H1 (cell line): ENCODE measurements around the gene PREX1. TPM values are rescaled to one million over a fixed set of nuclear protein-coding genes. Genes with fewer than 3 reads are reported as not detected.

Experiments used
- EGR1 ChIP-seq: IDR thresholded peaks from 2 replicates; pipeline ENCODE4 v1.6.1; 2011; ENCODE audit warnings: low read depth, low read length, borderline replicate concordance
- GABPA ChIP-seq: IDR thresholded peaks from 2 replicates; pipeline ENCODE4 v1.6.1; 2011; ENCODE audit warnings: mild to moderate bottlenecking, low read length, moderate library complexity, borderline replicate concordance; ENCODE audit not compliant: insufficient read depth
- HDAC2 ChIP-seq, 2 experiments: fragments of 300-600 bp in 1 of 2; sonication (generic) in 1 of 2; IDR thresholded peaks; 2 replicates each; pipeline ENCODE4 v1.6.1; 2011 to 2012; ENCODE audit warnings: low read depth in 2 of 2, low read length in 2 of 2, mild to moderate bottlenecking in 2 of 2, moderate library complexity in 2 of 2, borderline replicate concordance in 1 of 2, inconsistent platforms in 1 of 2
- JUND ChIP-seq: IDR thresholded peaks from 2 replicates; pipeline ENCODE4 v1.6.1; 2011; ENCODE audit warnings: mild to moderate bottlenecking, improper control_type of control experiment, low read length
- KDM1A ChIP-seq: fragments of 200-600, 300-600 bp; sonication (generic); IDR thresholded peaks from 2 replicates; pipeline ENCODE4 v1.7.1; 2016; ENCODE audit warnings: mild to moderate bottlenecking, low read length, borderline replicate concordance
- polyA plus RNA-seq, 7 experiments: library from polyadenylated mRNA; depleted of rRNA in 3 of 7; stranded (reverse) in 5 of 7; unstranded in 2 of 7; fragments of >200 nt in 5 of 7; fragments of 200-250 nt in 2 of 7; gene quantifications; 1 replicate in 5 of 7; 2 replicates in 1 of 7; 4 replicates in 1 of 7; pipeline versions ENCODE4 v1.2.1 to v1.2.3, GENCODE V29; 2011 to 2013; ENCODE audit warnings: missing spikeins in 2 of 7, mixed read lengths in 2 of 7
- total RNA-seq: library from RNA; stranded (reverse); fragmentation: NEBNext Ultra II Directional; extraction: Animal tissue kit (Norgen Biotek cat#: 25700); gene quantifications from 2 replicates; pipeline ENCODE4 v1.2.1, GENCODE V29; 2021

PREX1 gene
- total and polyA plus RNA-seq, 2 of the 8 experiments (the other 6 are each of a cell fraction or from before 2014, with no cell fraction given) = 10.7 to 12.8 TPM

DNA sequence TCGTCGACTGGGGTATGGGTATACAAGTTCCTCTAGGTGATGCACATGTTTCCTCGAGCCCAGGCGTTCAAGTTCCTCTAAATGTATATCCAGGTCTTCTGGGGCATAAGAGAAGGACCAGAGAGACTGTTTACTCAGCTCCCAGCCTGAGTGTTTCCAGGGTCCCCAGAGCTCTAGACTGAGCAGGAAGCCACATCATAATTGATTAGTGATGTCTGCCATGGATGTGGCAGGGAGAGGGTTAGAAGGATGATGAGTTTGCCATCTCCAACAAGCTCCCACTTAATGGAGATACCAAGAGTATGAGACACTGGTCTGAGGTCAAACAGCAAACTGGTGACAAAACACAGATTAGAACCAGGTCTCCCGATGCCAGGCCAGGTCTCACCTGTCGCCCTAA is 74.8 kb downstream of the PREX1 start (continued):
- TF ChIP-seq KDM1A = no peak
- TF ChIP-seq EGR1 = no peak
- TF ChIP-seq GABPA = no peak
- no peak for TF ChIP-seq HDAC2 (IDR thresholded peaks at IDR 0.05; ENCODE audit: borderline replicate concordance in 1 of 2, low read depth in 2 of 2, low read length in 2 of 2)
- TF ChIP-seq JUND = no peak
